GM18868 (cell line): ENCODE measurements around the gene CST6.

Experiments used
- ATAC-seq: cut with Tn5 transposase; IDR thresholded peaks from one replicate; pipeline ENCODE4 v1.9.1; 2021; ENCODE audit warnings: mild to moderate bottlenecking, moderate library complexity; ENCODE audit not compliant: unreplicated experiment

Gene CST6, protein sequence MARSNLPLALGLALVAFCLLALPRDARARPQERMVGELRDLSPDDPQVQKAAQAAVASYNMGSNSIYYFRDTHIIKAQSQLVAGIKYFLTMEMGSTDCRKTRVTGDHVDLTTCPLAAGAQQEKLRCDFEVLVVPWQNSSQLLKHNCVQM

GRCh38 chr11:66011785-66012303, at the start of gene CST6:
TSS of gene CST6 (plus strand) at chr11:66012008. CDS start at chr11:66012045, 37 bp downstream.
- no peak for ATAC-seq

- no peak for ATAC-seq
Observed at GRCh38 chr11:65962141-65962564, 49.7 kb upstream of the CST6 start.

DNA sequence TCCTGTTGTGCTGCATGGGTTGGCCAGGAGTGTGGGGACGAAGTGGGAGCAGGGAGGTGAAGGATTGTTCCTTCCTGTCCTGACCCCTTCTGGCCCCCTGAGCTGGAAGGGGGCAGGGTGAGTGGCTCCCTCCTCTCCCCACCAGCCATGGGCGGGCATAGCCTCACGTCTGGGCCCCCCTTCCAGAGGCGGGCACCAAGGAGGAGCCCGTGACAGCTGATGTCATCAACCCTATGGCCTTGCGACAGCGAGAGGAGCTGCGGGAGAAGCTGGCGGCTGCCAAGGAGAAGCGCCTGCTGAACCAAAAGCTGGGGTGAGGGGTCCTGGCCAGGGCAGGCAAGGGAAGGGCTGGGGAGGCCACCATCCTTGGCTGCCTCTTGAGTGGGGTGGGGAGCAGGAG, 46.9 kb upstream of the CST6 start:
- ATAC-seq, result no peak

GRCh38 chr11:65965986-65966762, 45.6 kb upstream of the CST6 start:
- no peak for ATAC-seq

- ATAC-seq, result no peak
Observed at GRCh38 chr11:65967329-65967934, 44.4 kb upstream of the CST6 start.

DNA sequence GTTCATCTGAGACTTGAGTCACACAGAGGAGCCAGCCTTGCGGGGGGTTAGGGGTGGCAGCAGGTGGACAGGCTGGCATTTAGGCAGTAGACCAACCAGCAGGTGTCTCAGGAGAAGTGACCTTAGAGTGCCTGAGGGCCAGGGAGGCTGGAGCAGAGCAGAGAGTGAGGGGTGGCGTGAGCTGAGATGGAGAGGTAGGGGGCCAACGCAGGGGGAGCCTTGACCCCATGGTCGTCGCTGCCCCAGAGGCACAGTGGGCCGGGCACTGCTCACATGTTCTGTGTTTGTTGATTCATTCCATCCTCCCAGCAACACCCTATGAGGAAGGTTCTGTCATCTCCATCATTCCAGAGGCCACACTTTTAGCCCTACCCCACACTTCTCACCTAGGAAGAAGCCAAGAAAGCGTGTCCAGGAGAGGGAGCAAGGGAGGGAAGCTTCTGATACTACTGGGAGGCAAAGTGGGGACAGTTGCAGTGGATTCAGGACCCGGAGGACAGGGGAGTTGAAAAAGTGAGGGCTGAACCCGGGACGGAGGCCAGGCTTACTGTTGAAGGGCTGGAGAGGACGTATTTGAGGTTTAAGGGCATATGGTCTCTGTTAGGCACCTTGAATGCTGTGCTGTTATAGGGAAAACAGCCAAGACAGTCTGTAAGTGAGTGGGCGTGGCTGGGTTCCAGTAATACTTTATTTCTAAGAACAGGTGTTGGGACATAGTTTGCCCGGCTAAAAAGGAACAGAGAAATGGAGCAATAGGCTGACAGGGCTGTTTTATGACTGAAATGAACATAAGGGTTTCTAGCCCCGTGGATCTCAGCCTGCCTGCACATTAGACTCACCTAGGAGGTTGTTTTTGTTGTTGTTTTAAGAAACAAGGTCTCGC, 43.0 kb upstream of the CST6 start:
- no peak for ATAC-seq

DNA sequence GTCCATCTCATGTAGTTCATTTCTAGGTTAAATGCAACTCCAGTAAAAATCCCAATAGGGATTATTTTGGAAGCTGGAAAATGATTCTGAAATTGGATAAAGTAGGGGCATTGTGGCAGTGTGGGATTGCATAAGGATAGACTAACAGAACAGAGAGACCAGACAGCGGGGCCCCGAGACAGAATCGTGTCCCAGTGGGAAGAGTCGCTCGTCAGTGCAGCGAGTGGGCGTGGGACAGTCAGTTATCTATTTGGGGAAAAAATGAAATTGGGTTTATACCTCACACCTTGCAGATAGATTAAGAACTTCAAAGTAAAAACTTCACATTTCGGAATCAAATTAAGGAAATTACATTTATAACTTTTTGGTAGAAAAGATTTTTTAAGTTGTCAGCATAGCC, 39.7 kb upstream of the CST6 start:
- no peak for ATAC-seq

- ATAC-seq, result no peak
Observed at GRCh38 chr11:65973439-65974110, 38.2 kb upstream of the CST6 start.

DNA sequence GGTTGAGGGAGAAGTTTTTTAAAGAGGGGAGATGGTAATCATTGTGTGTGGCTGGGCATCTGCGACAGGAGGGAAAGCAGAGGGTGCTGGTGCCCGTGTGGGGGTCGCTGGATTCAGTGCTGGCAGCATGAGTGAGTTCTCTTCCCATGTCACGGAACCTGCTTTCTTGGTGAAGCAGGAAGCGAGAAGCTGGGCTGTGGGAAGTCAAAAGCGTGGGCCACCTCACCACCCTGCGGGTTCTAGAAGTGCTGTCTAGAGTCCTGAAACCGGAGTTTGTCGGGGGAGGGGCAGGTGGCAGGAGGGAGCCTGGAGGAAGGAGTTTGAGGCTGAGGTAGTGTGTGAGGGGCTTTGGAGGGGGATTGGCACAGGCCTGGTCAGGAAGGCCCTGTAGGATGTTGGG, 36.0 kb upstream of the CST6 start:
- no peak for ATAC-seq

- no peak for ATAC-seq
Observed at GRCh38 chr11:65976216-65977176, 35.3 kb upstream of the CST6 start.

DNA sequence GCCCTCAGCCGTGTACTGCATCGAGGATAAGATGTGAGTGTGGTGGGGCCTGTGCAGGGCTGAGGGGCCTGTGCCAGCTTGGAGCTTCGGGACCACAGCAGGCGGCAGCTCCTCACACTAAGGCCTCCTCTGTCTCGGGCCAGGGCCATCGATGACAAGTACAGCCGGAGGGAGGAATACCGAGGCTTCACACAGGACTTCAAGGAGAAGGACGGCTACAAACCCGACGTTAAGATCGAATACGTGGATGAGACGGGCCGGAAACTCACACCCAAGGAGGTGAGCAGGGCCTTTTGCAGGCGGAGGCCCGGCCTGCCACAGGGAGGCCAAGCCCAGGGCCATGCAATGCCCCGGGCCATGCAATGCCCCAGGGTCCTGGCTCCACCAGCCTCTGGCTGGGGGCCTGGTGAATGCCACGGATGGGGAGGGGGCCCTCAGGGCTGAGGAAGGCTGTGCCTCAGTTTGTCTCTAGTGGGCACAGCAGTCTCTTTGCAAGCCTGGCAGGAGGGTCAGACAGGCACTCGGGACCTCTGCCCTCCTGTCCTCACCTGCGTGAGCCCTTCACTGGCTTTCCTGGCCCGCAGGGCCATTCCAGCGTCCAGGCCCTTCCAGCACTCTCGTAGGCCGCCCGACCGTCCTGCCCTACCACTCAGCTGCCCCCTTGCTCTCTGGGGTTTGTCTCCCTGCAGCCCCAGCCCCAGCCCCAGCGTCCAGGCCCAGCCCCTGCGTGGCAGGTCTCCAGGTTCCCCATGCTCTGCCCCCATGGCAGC, 34.0 kb upstream of the CST6 start:
- no peak for ATAC-seq

DNA sequence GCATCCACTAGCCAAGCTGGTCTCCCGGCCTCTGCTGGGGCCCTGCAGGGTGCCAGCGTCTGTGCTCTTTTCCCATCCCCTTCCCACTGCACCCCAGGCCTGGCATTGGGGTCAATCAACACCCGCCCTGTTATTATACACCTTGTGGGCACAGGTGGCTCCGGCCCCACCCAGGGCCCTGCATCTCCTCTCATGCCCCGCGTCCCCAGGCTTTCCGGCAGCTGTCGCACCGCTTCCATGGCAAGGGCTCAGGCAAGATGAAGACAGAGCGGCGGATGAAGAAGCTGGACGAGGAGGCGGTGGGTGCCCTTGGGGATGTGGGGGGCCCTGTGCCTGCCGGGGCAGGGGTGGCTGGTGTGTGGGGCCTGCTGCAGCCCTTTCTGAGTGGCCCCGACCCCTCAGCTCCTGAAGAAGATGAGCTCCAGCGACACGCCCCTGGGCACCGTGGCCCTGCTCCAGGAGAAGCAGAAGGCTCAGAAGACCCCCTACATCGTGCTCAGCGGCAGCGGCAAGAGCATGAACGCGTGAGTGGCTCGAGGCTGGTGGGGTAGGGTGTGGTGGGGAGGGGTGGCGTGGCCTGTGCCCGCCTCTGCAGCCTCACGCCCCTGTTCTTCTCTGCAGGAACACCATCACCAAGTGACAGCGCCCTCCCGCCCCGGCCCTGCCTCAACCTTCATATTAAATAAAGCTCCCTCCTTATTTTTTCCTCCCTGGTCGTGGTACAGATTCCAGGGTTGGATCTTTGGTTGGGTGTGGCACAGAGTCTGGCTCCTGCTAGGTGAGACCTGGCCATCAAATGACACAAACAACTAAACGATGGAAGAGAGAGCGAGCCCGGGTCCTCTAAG, 33.2 kb upstream of the CST6 start:
- ATAC-seq, result no peak

DNA sequence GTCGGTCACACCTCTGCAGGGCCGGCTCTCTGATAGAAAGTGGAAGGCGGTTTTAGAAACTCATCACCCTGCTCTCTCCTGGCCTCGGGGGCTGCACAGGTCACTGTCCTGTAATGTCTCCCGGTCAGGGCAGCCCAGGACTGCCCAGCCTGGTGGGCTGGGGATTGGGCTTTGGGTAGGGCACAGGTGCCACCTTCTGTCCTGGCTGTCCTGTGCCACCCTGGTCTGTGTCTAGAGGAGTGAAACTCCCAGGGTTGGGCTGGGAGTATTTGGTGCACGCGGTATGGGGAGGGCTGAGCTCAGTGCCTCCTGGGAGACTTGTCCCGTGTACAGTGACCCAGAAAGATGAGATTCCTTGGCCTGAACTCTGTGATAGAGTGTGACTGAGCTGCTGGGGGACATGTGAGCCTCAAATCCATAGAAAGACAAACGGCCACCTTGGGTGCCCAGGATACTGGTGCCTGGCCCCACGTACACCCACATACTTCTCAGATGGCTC, 32.5 kb upstream of the CST6 start:
- ATAC-seq, result no peak

- ATAC-seq, result no peak
Observed at GRCh38 chr11:65981101-65981740, 30.6 kb upstream of the CST6 start.

DNA sequence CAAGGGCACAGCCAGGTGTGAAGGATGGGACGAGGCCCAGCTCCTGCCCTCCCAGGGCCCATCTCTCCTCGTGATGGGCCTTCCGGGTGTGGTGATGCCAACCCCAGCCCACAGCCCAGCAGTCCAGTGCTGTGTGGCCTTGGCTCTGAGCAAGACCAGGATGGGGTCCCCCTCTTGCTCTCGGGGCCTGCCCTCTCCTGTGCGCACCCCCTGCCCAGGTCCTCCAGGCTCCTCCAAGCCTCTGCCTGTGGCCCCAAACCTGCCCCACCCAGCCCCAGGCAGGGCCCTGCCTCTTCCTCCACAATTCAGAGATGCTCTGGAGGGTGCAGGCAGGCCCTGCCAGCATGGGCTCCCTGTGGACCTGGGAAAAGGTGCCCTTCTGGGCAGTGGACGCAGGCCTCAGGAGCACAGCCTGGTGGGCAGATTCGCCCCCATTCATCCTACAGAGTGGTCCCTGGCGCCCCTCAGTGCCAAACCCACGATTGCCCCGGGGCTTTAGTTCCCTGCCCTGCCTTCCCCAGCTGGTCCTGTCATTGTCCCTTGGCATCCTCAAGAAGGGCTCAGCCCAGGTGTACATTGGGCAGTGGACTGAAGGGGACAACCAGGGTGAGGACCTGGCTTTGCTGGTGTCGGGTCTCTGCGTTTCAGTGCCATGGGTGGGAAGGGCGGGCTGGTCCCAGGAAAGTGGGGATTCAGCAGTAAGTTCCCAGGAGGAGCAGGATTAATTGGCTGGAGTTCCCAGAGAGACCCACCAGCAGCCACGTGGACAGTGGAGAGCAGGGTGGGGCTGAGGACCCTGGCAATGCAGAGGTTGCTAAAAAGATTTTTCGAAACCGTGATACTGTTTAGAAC, 29.6 kb upstream of the CST6 start:
- no peak for ATAC-seq
